Gastrocnemius medialis (tissue), 4 donors: Measurements from ENCODE around the gene WWOX. TPM values are rescaled to one million over a fixed set of nuclear protein-coding genes. Genes with fewer than 3 reads are reported as not detected.

Experiments
- ATAC-seq, 2 donors: fragments of 150-250 bp; one replicate each; pipeline ENCODE4 v1.9.1; 2016
- DNase-seq, 2 donors: peaks; one replicate each; pipeline ENCODE4 v3.0.0-alpha.2; 2019
- H3K27ac ChIP-seq, 4 donors: fragments of 200-600 bp; sonication (generic); 1 replicate in 1 of 4; 2 replicates in 3 of 4; pipeline ENCODE4 v1.5.1; 2016 to 2018; ENCODE audit warnings: mild to moderate bottlenecking in 2 of 4, moderate library complexity in 1 of 4
- H3K27me3 ChIP-seq, 3 donors: fragments of 200-600 bp; sonication (generic) in 2 of 3; 1 replicate in 1 of 3; 2 replicates in 2 of 3; pipeline versions ENCODE4 v1.5.1 to v1.6.0; 2016 to 2019; ENCODE audit warnings: mild to moderate bottlenecking in 1 of 3, moderate library complexity in 1 of 3
- H3K36me3 ChIP-seq, 2 donors: fragments of 200-600 bp; sonication (generic) in 1 of 2; one replicate each; pipeline ENCODE4 v1.5.1; 2017 to 2018
- H3K4me1 ChIP-seq, 2 donors: fragments of 200-600 bp; sonication (generic) in 1 of 2; one replicate each; pipeline ENCODE4 v1.5.1; 2016 to 2017; ENCODE audit warnings: mild to moderate bottlenecking in 2 of 2
- H3K4me3 ChIP-seq, 4 donors: fragments of 200-600 bp; sonication (generic) in 3 of 4; 1 replicate in 1 of 4; 2 replicates in 3 of 4; pipeline ENCODE4 v1.5.1; 2016 to 2019; ENCODE audit warnings: mild to moderate bottlenecking in 2 of 4
- H3K9me3 ChIP-seq, 3 donors: fragments of 200-600 bp; sonication (generic) in 2 of 3; 1 replicate in 1 of 3; 2 replicates in 2 of 3; pipeline ENCODE4 v1.5.1; 2016 to 2019
- POLR2A ChIP-seq, 2 donors: fragments of 450-650 bp; IDR thresholded peaks; one replicate each; pipeline ENCODE4 v1.6.1; 2017; ENCODE audit warnings: antibody characterized with exemption in 2 of 2, mild to moderate bottlenecking in 2 of 2, moderate library complexity in 2 of 2
- in situ Hi-C, 4 donors: fragments of 200-750 bp; cut with MboI; loops; one replicate each; pipeline versions ENCODE4 v1.15.0 to v1.8.0; 2017; ENCODE audit warnings: low sequenced_read_pairs in 4 of 4
- intact Hi-C: fragments of 100-400 bp; cut with DNase I; formaldehyde crosslinking; loops from one replicate; pipeline ENCODE4 v1.15.1; 2023; ENCODE audit warnings: low total_unique reads
- total RNA-seq, 4 donors: library from RNA; depleted of rRNA; stranded (reverse); fragments of >200 nt; gene quantifications; one replicate each; pipeline versions ENCODE4 v1.1.0 to v1.2.3, GENCODE V29; 2016
- TF ChIP-seq, protein P1 (sequence below), 5 experiments: fragments of 450-650 bp in 3 of 5; fragments of 200-600 bp in 2 of 5; sonication (generic) in 2 of 5; IDR thresholded peaks in 4 of 5; conservative IDR thresholded peaks in 1 of 5; 1 replicate in 4 of 5; 2 replicates in 1 of 5; pipeline ENCODE4 v1.5.1; 2016 to 2019; ENCODE audit warnings: antibody characterized with exemption in 5 of 5, mild to moderate bottlenecking in 3 of 5, moderate library complexity in 3 of 5

The WWOX gene
- total RNA-seq, 4 donors from 2014 or later: 3.3 to 13.0 (median 6.0) TPM

DNA sequence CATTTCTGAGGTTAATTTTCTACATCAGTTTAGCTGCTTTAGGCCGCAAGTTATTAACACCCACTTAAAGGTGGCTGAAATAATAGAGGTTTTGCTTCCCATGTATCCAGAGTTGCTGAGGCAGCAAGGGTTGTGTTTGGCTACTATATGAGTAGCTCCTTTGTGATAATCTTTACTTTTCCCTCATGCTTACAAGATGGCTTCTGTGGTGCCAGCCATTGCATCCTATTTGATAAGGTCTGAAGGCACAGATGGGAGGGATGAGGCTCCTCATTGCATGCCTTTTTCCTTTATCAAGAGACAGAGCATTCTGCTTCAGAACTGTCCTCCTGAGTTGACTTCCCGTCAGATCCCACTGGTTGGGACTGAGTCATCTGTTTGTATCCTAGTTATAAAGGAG, 340.2 kb downstream of the WWOX start:
- in situ Hi-C loops: loop anchor here in 1 of 4 donors (25.0 kb wide), 1 partner anchor 302 kb away; no protein-coding TSS in a partner anchor

DNA sequence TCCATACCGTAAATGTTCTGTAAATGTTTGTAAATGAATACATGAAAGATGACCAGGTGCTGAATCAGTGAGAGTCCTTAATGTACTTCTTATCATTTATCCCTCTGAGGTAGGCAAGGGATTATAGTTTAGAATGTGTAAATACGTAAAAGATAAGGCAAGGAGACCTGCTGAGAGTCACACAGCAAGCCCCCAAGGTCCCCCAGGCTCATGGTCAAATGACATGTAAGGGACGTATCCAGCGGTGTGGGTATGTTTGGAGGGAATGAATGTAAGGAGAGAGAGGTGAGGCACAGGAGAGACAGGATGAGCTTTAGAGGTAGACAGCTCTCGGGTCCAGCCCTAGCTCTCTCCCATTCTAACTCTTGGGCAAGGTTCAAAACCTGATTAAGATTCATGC, 341.8 kb downstream of the WWOX start:
- TF ChIP-seq, protein P1, sequence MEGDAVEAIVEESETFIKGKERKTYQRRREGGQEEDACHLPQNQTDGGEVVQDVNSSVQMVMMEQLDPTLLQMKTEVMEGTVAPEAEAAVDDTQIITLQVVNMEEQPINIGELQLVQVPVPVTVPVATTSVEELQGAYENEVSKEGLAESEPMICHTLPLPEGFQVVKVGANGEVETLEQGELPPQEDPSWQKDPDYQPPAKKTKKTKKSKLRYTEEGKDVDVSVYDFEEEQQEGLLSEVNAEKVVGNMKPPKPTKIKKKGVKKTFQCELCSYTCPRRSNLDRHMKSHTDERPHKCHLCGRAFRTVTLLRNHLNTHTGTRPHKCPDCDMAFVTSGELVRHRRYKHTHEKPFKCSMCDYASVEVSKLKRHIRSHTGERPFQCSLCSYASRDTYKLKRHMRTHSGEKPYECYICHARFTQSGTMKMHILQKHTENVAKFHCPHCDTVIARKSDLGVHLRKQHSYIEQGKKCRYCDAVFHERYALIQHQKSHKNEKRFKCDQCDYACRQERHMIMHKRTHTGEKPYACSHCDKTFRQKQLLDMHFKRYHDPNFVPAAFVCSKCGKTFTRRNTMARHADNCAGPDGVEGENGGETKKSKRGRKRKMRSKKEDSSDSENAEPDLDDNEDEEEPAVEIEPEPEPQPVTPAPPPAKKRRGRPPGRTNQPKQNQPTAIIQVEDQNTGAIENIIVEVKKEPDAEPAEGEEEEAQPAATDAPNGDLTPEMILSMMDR (IDR thresholded peaks at IDR 0.05 in 4 of 5, conservative IDR thresholded peaks at IDR 0.05 in 1 of 5): no peak
- no peak for TF ChIP-seq POLR2A (IDR thresholded peaks at IDR 0.05)
- intact Hi-C loops: no loop called here
- H3K27ac ChIP-seq: no peak overlapping the region
- no peaks in the 10 kb centered on the region for H3K27me3 ChIP-seq
- no peaks in the 10 kb centered on the region for H3K9me3 ChIP-seq
- ATAC-seq (no peak), DNase-seq (no peak)
- in situ Hi-C loops: loop anchor here in 1 of 4 donors (25.0 kb wide), 1 partner anchor 304 kb away; no protein-coding TSS in a partner anchor
- H3K36me3 ChIP-seq: no peaks in the 10 kb centered on the region
- H3K4me1 ChIP-seq: no peaks in the 10 kb centered on the region
- no peak overlapping the region for H3K4me3 ChIP-seq

More for the DNA sequence above, 340.2 kb downstream of the WWOX start:
- Histone ChIP-seq H3K27me3 (no peaks in the 10 kb centered on the region), H3K4me1 (no peaks in the 10 kb centered on the region), H3K27ac (no peak overlapping the region), H3K9me3 (no peaks in the 10 kb centered on the region), H3K36me3 (no peaks in the 10 kb centered on the region), H3K4me3 (no peak overlapping the region)
- intact Hi-C loops: loop anchor here (5.0 kb wide), 1 partner anchor 212 kb away; no protein-coding TSS in a partner anchor
- no peak for TF ChIP-seq POLR2A (IDR thresholded peaks at IDR 0.05)
- TF ChIP-seq, protein P1 (IDR thresholded peaks at IDR 0.05 in 4 of 5, conservative IDR thresholded peaks at IDR 0.05 in 1 of 5): no peak
- DNase-seq (no peak), ATAC-seq (no peak)

DNA sequence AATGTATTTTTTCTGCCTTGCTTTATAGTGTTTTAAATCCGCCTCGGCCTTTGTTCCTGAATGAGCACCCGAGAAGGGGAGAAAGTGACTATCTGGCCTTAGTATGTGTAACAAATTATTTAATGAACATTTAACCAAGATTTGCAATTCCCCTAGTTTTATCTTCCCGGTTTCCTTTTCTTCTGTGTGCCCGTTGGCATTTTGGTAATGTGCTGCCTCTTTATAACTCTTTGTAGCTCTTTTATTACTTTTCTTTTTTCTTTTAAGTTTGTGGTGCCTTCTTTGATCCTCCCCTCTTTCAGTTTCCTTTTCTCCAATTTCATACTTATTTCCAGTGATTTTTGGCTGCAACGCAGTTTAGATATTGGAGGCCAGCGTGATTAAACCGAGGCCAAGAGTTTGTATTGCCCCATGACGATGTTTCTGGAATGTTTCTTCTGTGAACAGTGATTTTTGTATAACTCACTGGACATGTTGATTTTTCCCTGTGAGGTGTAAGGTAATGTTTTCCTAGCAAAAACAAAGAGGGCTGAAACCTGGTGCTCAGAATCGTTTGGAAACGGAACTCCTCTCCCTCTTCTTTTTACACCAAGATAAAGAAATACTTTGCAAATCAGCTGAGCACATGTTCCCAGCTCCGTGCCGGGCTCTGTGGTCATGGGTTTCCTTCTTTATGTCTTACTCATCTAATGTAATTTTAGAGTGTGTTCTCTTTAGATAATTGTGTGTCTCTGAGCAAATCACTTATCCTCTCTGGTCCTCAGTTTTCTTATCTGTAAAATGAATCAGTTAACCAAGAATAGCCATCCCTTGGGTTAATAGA, 344.3 kb downstream of the WWOX start:
- Histone ChIP-seq H3K4me1 (no peaks in the 10 kb centered on the region), H3K36me3 (no peaks in the 10 kb centered on the region), H3K27me3 (no peaks in the 10 kb centered on the region), H3K27ac (no peak overlapping the region), H3K9me3 (no peaks in the 10 kb centered on the region), H3K4me3 (no peak overlapping the region)
- DNase-seq (no peak), ATAC-seq (no peak)
- in situ Hi-C loops: loop anchor here in 1 of 4 donors (25.0 kb wide), 1 partner anchor 306 kb away; no protein-coding TSS in a partner anchor
- TF ChIP-seq, protein P1 (IDR thresholded peaks at IDR 0.05 in 4 of 5, conservative IDR thresholded peaks at IDR 0.05 in 1 of 5): no peak
- TF ChIP-seq POLR2A (IDR thresholded peaks at IDR 0.05): no peak
- intact Hi-C loops: no loop called here

DNA sequence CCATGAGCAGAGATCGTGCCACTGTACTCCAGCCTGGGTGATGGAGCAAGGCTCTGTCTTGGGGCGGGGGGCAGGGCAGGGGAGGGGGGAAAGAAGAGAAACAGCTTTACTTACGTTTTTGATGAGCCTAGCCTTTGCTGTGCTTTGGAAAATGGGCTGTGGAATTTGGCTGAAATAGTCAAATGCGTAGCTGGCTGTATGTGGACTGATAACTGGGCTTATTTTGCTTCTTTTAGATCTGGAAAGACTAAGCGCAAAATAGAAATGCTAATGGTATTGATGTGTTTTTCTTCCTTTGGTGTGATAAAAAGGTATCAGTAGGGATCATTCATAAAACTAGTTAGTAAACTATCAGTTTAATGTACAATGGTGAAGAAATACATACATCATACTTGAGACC, 346.4 kb downstream of the WWOX start:
- no peak for ATAC-seq
- intact Hi-C loops: no loop called here
- Histone ChIP-seq H3K27ac (no peak overlapping the region), H3K4me1 (no peaks in the 10 kb centered on the region), H3K27me3 (no peaks in the 10 kb centered on the region), H3K9me3 (no peaks in the 10 kb centered on the region), H3K4me3 (no peak overlapping the region), H3K36me3 (no peaks in the 10 kb centered on the region)
- DNase-seq: no peak
- in situ Hi-C loops: loop anchor here in 1 of 4 donors (25.0 kb wide), 1 partner anchor 309 kb away; no protein-coding TSS in a partner anchor
- no peak for TF ChIP-seq POLR2A (IDR thresholded peaks at IDR 0.05)
- TF ChIP-seq, protein P1 (IDR thresholded peaks at IDR 0.05 in 4 of 5, conservative IDR thresholded peaks at IDR 0.05 in 1 of 5): no peak
